GM23338 (cell line): ENCODE results near the gene ABCA13.

Source experiments
- CREB1 ChIP-seq: fragments of 250-450 bp; sonication (Bioruptor Pico); IDR thresholded peaks from 2 replicates; pipeline ENCODE4 v1.5.0; 2020; ENCODE audit warnings: low read depth, mild to moderate bottlenecking, moderate library complexity
- CTCF ChIP-seq, 2 experiments: fragments of 200-600 bp in 1 of 2; sonication (generic) in 1 of 2; conservative IDR thresholded peaks; 2 replicates each; pipeline versions ENCODE4 v1.5.1 to v1.6.1; 2016 to 2017; ENCODE audit warnings: antibody characterized with exemption in 2 of 2, low read depth in 2 of 2, mild to moderate bottlenecking in 2 of 2, moderate library complexity in 1 of 2
- ETS1 ChIP-seq: IDR thresholded peaks from 2 replicates; pipeline ENCODE4 v1.6.1; 2016; ENCODE audit warnings: antibody characterized with exemption
- EZH2 ChIP-seq: fragments of 200-600 bp; sonication (generic); IDR thresholded peaks from one replicate; pipeline ENCODE4 v1.8.0; 2017; ENCODE audit warnings: antibody characterized with exemption, mild to moderate bottlenecking, low read depth; ENCODE audit not compliant: unreplicated experiment
- EZH2phosphoT487 ChIP-seq: fragments of 200-600 bp; sonication (generic); IDR thresholded peaks from one replicate; pipeline ENCODE4 v1.8.1; 2018; ENCODE audit warnings: antibody characterized with exemption; ENCODE audit not compliant: unreplicated experiment
- POLR2AphosphoS5 ChIP-seq: IDR thresholded peaks from 2 replicates; pipeline ENCODE4 v1.6.1; 2016; ENCODE audit warnings: antibody characterized with exemption, low read depth
- ZNF114 ChIP-seq: fragments of 250-450 bp; sonication (Bioruptor Pico); IDR thresholded peaks from 2 replicates; pipeline ENCODE4 v1.5.0; 2020; ENCODE audit warnings: mild to moderate bottlenecking, moderate library complexity
- TF ChIP-seq, protein P1 (sequence below): IDR thresholded peaks from one replicate; pipeline ENCODE4 v1.6.1; 2018; ENCODE audit warnings: antibody characterized with exemption; ENCODE audit not compliant: unreplicated experiment

DNA sequence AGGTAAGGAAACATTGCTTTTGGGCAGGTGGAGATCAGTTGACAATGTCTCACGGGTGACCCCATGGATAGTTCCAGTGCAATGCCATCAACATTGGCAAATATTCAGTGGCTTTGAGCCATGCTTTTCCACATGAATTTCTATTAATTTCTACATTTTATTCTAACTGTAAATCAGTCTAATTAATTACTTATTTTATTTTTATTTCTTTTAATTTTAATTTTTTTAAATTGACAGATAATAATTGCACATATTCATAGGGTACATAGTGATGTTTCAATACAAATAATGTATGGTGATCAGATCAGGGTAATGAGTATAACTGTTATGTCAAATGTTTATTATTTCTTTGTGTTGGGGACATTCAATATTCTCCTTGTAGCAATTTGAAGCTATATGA is 3.8 kb downstream of the ABCA13 start:
- TF ChIP-seq CTCF (conservative IDR thresholded peaks at IDR 0.05; ENCODE audit: low read depth in 2 of 2) (no peak), POLR2AphosphoS5 (no peak), EZH2 (no peak), EZH2phosphoT487 (no peak), ETS1 (no peak), ZNF114 (CRISPR knock-in tag) (no peak), CREB1 (CRISPR knock-in tag) (no peak)
- TF ChIP-seq, protein P1, sequence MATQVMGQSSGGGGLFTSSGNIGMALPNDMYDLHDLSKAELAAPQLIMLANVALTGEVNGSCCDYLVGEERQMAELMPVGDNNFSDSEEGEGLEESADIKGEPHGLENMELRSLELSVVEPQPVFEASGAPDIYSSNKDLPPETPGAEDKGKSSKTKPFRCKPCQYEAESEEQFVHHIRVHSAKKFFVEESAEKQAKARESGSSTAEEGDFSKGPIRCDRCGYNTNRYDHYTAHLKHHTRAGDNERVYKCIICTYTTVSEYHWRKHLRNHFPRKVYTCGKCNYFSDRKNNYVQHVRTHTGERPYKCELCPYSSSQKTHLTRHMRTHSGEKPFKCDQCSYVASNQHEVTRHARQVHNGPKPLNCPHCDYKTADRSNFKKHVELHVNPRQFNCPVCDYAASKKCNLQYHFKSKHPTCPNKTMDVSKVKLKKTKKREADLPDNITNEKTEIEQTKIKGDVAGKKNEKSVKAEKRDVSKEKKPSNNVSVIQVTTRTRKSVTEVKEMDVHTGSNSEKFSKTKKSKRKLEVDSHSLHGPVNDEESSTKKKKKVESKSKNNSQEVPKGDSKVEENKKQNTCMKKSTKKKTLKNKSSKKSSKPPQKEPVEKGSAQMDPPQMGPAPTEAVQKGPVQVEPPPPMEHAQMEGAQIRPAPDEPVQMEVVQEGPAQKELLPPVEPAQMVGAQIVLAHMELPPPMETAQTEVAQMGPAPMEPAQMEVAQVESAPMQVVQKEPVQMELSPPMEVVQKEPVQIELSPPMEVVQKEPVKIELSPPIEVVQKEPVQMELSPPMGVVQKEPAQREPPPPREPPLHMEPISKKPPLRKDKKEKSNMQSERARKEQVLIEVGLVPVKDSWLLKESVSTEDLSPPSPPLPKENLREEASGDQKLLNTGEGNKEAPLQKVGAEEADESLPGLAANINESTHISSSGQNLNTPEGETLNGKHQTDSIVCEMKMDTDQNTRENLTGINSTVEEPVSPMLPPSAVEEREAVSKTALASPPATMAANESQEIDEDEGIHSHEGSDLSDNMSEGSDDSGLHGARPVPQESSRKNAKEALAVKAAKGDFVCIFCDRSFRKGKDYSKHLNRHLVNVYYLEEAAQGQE: no peak
